Subcutaneous adipose tissue (tissue), 4 donors: ENCODE results near the gene MYB. TPM values are rescaled to one million over a fixed set of nuclear protein-coding genes. Genes with fewer than 3 reads are reported as not detected.

Source experiments
- CTCF ChIP-seq: fragments of 450-650 bp; IDR thresholded peaks from one replicate; pipeline ENCODE4 v1.5.1; 2016; ENCODE audit warnings: low read depth, mild to moderate bottlenecking, control low read depth, antibody characterized with exemption, moderate library complexity
- total RNA-seq, 4 donors: library from RNA; depleted of rRNA; stranded (reverse); fragments of >200 nt; gene quantifications; one replicate each; pipeline ENCODE4 v1.1.0, GENCODE V29; 2016

MYB gene
- total RNA-seq, 4 donors from 2014 or later: 0.33 to 2.2 (median 0.68) TPM; not detected in 1

DNA sequence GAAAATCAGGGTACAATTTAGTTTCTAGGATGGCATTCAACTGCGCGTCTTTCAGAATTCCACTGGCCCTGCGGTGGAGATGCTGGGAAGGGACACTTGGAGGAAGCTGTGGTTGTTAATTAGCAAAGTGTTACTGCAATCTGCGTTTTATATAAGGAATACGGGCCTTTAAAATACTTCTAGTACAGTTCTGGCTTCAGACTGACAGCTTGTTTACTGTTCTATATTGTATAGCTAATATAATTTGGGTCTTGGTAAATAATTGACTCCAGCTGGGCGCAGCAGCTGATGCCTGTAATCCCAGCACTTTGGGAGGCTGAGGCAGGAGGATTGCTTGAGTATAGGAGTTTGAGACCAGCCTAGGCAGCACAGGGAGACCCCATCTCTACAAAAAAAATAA, 63.7 kb downstream of the MYB start:
- no peak for TF ChIP-seq CTCF

DNA sequence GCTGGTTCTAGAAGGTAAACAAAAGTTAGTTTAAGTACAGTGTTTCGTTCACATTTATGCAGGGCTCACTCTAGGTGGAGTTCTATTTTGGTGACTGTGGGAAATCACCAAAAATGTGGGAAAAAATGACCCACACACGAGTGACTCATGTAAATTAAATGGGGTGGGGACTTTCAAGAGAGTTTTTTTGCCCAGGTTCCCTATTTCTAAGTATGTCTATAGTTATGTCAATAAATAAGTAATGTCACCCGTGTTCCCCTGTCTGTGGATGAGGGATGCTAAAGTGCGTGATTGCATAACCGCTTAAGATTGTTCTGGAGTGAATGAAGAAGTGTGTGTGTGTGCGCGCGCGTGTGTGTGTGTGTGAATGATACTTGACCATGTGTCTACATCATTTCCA, 69.1 kb downstream of the MYB start:
- no peak for TF ChIP-seq CTCF

GRCh38 chr6:135250751-135251497, 69.8 kb downstream of the MYB start:
- TF ChIP-seq CTCF: no peak

DNA sequence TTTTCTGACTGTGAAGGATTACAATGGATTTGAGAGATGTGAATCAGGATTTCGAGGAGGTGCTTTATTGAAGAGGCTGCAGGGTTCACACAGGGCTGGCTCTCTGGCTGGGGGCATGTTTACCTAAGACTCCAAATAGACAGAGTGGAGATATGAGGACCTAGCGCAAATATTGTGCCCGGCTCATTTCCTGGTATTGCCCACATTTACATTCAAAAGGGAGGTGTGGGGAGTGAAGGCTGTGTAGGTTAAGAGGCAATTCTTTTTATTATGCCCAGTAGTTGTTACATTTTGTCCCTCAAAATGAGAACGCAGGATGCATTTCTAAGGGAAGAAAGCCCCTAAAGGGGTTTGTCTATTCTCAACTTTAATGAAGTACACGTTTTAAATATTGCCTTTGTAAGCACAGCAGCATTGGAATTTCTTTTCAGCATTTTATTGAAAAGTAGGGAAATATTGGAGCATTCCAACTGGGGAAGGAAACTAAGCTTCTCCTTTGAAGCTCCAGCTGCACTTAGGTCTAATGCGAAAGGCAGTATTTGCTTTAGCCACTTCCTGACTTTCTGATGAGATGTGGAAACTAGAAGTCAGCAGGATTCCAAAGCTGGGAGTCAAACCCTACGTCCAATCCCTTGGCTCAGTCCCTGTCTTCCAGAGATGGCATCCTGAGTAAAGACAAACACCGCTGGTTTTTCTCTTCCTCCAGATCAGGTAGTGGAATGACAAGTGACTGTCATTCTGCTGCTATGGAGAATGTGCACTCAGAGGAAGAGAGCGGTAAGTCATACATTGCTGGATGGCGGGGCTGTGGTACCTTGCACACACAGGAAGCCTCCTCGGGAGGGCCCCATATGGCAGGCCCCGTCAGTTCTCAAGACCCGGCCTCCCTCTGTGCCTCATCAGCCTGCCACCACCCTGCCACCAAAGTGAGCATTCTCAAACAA, 70.7 kb downstream of the MYB start:
- no peak for TF ChIP-seq CTCF

- TF ChIP-seq CTCF: no peak
Observed at GRCh38 chr6:135254471-135254870, 73.4 kb downstream of the MYB start.

GRCh38 chr6:135256866-135257265, 75.8 kb downstream of the MYB start:
- TF ChIP-seq CTCF: no peak

DNA sequence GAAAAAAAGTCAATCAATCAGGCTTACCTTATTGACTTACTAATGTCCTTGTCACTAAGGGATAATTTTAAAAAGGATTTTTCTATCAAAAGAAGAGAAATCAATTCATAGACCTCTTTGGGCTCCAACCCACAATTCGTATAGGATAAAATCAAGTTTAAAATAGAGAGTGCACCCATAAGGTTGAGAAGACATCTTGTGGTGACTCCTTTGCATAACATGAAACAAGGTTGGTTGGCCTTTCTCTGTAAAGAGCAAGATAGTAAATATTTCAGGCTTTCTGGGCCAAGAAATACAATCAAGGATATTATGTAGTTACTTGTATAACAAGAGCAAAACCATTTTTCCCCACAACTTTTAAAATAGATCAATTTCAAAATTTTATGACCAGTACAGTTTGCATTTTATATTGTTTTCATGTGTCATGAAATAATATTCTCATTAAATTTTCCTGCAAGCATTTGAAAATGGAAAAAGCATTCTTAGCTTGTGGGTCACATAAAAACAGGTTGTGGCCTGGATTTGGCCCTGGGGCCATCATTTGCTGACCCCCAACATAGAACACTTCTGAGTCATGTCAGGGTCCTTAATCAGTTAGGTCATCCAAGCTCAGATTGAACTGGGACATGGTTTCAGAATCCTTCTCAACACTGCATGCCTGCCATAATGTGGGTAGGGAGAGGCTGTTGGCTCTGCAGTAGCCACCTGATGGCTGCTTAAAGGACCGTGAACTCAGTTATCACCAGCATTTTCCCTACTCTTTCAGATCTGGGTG, 76.7 kb downstream of the MYB start:
- TF ChIP-seq CTCF: no peak
